Tibial nerve (tissue), 4 donors: ENCODE measurements around the gene SLC7A6.

Experiments used
- CTCF ChIP-seq, 5 experiments: fragments of 200-600 bp in 3 of 5; fragments of 450-650 bp in 2 of 5; sonication (generic) in 3 of 5; IDR thresholded peaks; one replicate each; pipeline ENCODE4 v1.5.1; 2016 to 2019; ENCODE audit warnings: antibody characterized with exemption in 5 of 5, mild to moderate bottlenecking in 3 of 5, moderate library complexity in 2 of 5
- EP300 ChIP-seq, 2 donors: sonication (generic); formaldehyde crosslinking; IDR thresholded peaks; one replicate each; pipeline ENCODE4 v1.6.1; 2017; ENCODE audit warnings: antibody characterized with exemption in 2 of 2, mild to moderate bottlenecking in 1 of 2
- POLR2A ChIP-seq, 2 donors: fragments of 450-650 bp; IDR thresholded peaks; one replicate each; pipeline ENCODE4 v1.6.1; 2017; ENCODE audit warnings: antibody characterized with exemption in 2 of 2, mild to moderate bottlenecking in 2 of 2, moderate library complexity in 2 of 2

GRCh38 chr16:68289621-68290329, 25.4 kb downstream of the SLC7A6 start:
- no peak for TF ChIP-seq CTCF (IDR thresholded peaks at IDR 0.05)
- no peak for TF ChIP-seq POLR2A (IDR thresholded peaks at IDR 0.05)
- TF ChIP-seq EP300 (IDR thresholded peaks at IDR 0.05) = no peak
